Psoas muscle (tissue), 8 donors: ENCODE measurements around the gene CCDC18. TPM values are rescaled to one million over a fixed set of nuclear protein-coding genes. Genes with fewer than 3 reads are reported as not detected.
A peak's percentile ranks its signal among the peaks of the same experiment; 100 is the strongest.
"Not testable (repeated sequence)": the region's sequence is repeated elsewhere in the genome, so short reads cannot be mapped to it uniquely, and the experiment has no call there.

Experiments
- ATAC-seq, 4 donors: fragments of 200-7000 bp; cut with Tn5 transposase; one replicate each; pipeline ENCODE4 v1.9.1; 2020; ENCODE audit warnings: moderate library complexity in 3 of 4, mild to moderate bottlenecking in 2 of 4
- DNase-seq, 2 donors: peaks; one replicate each; pipeline ENCODE4 v3.0.0-alpha.2; 2020
- H3K27ac ChIP-seq: fragments of 200-600 bp; one replicate; pipeline ENCODE4 v1.8.0; 2022
- H3K27me3 ChIP-seq, 3 donors: fragments of 200-600 bp in 1 of 3; one replicate each; pipeline versions ENCODE4 v1.6.1 to v1.8.0; 2013 to 2022; ENCODE audit warnings: low read length in 2 of 3, mild to moderate bottlenecking in 2 of 3, moderate library complexity in 1 of 3; ENCODE audit not compliant: insufficient read depth in 3 of 3
- H3K36me3 ChIP-seq, 2 donors: fragments of 200-600 bp in 1 of 2; one replicate each; pipeline versions ENCODE4 v1.6.1 to v1.8.0; 2013 to 2022; ENCODE audit warnings: low read depth in 1 of 2, mild to moderate bottlenecking in 1 of 2, moderate library complexity in 1 of 2; ENCODE audit not compliant: insufficient read depth in 1 of 2
- H3K4me1 ChIP-seq: fragments of 200-600 bp; one replicate; pipeline ENCODE4 v1.8.0; 2022
- H3K4me3 ChIP-seq: fragments of 200-600 bp; one replicate; pipeline ENCODE4 v1.8.0; 2022; ENCODE audit warnings: mild to moderate bottlenecking
- H3K9me3 ChIP-seq: fragments of 200-600 bp; one replicate; pipeline ENCODE4 v1.8.0; 2022
- WGBS, 3 donors: extraction: QIAGEN DNeasy Blood & Tissue Kit; methylation state at CpG; one replicate each; pipeline versions ENCODE4 v1.1.6 to v1.1.7; 2013; 5-methylcytosine and 5-hydroxymethylcytosine counted together
- intact Hi-C, 2 donors: fragments of 100-400 bp; cut with DNase I; formaldehyde crosslinking; loops; one replicate each; pipeline versions ENCODE4 v1.11.0 to v1.14.2; 2022
- polyA plus RNA-seq, 3 donors: library from polyadenylated mRNA; stranded (reverse); fragments of 200-250 nt; gene quantifications; one replicate each; pipeline ENCODE4 v1.2.3, GENCODE V29; 2013
- total RNA-seq, 4 donors: library from RNA; stranded (reverse); fragmentation: NEBNext Ultra II Directional in 2 of 4; extraction: Animal tissue kit (Norgen Biotek cat#: 25700) in 2 of 4; gene quantifications; one replicate each; pipeline versions ENCODE4 v1.2.1 to v1.2.4, GENCODE V29; 2021 to 2023
- TF ChIP-seq, protein P1 (sequence below): fragments of 200-600 bp; IDR thresholded peaks from one replicate; pipeline ENCODE4 v1.8.0; 2022; ENCODE audit warnings: antibody characterized with exemption
- donor health status: healthy with polysubstance abuse.
- donor health status: DM: no; HTN: no; CAD: no; lungs with moderate emphysema.
- donor health status: Bipolar disorder and iron deficiency.
- donor health status: healthy.
- donor health status: DM: yes; HTN: yes; CAD: no.
- donor health status: DM: no; HTN: no; CAD: no.
- donor health status: DM: no; HTN: no; CAD: no.
- donor health status: DM: yes; HTN: yes; CAD: no.

The CCDC18 gene
- total and polyA plus RNA-seq, 7 donors, result 3.1 to 4.6 (median 4.0) TPM

DNA sequence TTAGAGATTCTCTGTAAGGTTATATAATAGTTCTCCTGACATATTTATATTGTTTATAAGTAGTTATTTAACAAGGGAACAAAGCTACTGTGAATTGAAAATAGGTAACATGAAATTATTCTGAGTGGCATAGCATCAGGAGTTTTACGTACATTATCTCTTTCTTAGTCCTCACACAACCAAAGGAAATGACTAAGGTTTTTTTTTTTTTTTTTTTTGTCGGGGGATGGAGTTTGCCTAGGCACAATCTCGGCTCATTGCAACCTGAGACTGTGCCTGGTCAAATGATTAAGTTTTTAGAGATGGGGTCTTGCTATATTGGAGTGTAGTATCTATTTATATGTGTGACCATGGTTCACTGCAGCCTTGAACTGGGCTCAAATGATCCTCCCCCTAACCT lies 25.2 kb upstream of the CCDC18 start:
- peak overlapping the region; percentile 24 for H3K27ac ChIP-seq
- intact Hi-C loops, result no loop called here
- 53 to 60% (median 55%) methylated on average over 3 of the region's 3 CpGs for WGBS, 3 donors
- H3K9me3 ChIP-seq, result no peaks in the 10 kb centered on the region
- peaks cover 2 to 95% of the 10 kb centered on the region in 2 donors for H3K36me3 ChIP-seq
- ATAC-seq, result peak in 1 of 4 donors; percentile 54
- DNase-seq, result no peak
- peaks cover 7% of the 10 kb centered on the region for H3K4me1 ChIP-seq
- no peaks in the 10 kb centered on the region for H3K27me3 ChIP-seq
- TF ChIP-seq, protein P1, sequence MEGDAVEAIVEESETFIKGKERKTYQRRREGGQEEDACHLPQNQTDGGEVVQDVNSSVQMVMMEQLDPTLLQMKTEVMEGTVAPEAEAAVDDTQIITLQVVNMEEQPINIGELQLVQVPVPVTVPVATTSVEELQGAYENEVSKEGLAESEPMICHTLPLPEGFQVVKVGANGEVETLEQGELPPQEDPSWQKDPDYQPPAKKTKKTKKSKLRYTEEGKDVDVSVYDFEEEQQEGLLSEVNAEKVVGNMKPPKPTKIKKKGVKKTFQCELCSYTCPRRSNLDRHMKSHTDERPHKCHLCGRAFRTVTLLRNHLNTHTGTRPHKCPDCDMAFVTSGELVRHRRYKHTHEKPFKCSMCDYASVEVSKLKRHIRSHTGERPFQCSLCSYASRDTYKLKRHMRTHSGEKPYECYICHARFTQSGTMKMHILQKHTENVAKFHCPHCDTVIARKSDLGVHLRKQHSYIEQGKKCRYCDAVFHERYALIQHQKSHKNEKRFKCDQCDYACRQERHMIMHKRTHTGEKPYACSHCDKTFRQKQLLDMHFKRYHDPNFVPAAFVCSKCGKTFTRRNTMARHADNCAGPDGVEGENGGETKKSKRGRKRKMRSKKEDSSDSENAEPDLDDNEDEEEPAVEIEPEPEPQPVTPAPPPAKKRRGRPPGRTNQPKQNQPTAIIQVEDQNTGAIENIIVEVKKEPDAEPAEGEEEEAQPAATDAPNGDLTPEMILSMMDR, result no peak
- no peak overlapping the region for H3K4me3 ChIP-seq

DNA sequence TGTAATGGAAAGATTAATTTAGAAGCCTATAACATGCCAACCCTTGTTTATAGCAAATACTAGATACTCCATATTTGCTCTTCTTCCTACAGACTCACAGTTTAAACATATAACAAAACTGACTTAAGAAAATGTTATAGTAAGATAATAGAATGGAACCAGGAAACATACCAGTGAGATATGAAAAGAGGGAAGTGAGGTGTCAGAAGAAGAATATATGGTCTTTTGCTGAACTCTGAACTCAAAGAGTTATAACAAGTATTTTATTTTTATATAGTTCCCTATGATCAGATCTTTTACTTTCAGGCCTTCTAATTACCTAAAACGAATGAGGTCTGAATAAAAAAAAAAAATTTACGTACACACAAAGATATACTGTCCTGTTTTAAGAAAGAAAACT lies 21.2 kb upstream of the CCDC18 start:
- Histone ChIP-seq H3K4me1 (peaks cover 29% of the 10 kb centered on the region), H3K9me3 (no peaks in the 10 kb centered on the region), H3K4me3 (no peak overlapping the region), H3K36me3 (peaks cover 0 to 59% of the 10 kb centered on the region in 2 donors), H3K27me3 (no peaks in the 10 kb centered on the region), H3K27ac (no peak overlapping the region)
- 84 to 93% (median 91%) methylated on average over 2 of the region's 2 CpGs for WGBS, 3 donors
- DNase-seq (no peak), ATAC-seq (no peak)
- TF ChIP-seq, protein P1, result no peak
- intact Hi-C loops, result no loop called here

DNA sequence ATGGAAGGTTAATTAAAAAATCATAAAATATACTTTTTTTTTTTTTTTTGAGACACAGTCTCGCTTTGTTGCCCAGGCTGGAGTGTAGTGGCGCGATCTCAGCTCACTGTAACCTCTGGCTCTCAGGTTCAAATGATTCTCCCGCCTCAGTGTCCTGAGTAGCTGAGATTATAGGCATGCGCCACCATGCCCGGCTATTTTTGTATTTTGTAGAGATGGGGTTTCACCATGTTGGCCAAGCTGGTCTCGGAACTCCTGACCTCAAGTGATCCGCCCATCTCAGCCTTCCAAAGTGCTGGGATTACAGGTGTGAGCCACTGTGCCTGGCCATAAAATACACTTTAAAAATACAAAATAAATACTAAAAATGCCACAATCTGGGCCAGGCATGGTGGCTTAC lies 17.2 kb upstream of the CCDC18 start:
- ATAC-seq (peak; percentile 73 to 87 (median 86)), DNase-seq (peak; percentile 24 to 59)
- H3K4me3 ChIP-seq, H3K9me3 ChIP-seq, intact Hi-C loops, H3K27me3 ChIP-seq: not testable (repeated sequence)
- 28 to 39% (median 38%) methylated on average over 8 of the region's 8 CpGs for WGBS, 3 donors
- Histone ChIP-seq H3K36me3 (peaks cover 0 to 19% of the 10 kb centered on the region in 2 donors), H3K27ac (peak overlapping the region; percentile 68), H3K4me1 (peaks cover 42% of the 10 kb centered on the region)

DNA sequence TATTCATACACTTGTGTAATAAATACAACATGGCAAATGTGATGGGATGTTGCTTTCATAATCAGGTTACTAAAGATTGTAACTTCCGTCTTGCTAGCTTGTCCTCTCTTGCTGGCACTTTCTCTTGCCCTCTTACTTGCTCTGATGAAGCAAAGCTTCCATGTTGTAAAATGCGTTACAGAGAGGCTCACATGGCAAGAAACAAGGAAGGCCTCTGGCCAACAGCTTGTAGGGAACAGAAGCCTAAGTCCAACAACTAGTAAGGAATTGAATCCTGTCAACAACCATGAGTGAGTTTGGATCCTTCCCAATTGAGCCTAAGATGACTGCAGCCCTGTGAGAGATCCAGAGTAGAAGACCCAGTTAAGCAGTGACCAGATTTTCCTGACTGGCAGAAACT lies 15.7 kb upstream of the CCDC18 start:
- Histone ChIP-seq H3K27me3 (no peaks in the 10 kb centered on the region), H3K9me3 (peaks cover 3% of the 10 kb centered on the region), H3K4me3 (no peak overlapping the region), H3K36me3 (peaks cover 0 to 4% of the 10 kb centered on the region in 2 donors), H3K4me1 (peaks cover 38% of the 10 kb centered on the region), H3K27ac (peak overlapping the region; percentile 68)
- DNase-seq (no peak), ATAC-seq (peak; percentile 45 to 78 (median 52))
- TF ChIP-seq, protein P1, result no peak
- WGBS, 3 donors, result 34 to 41% (median 37%) methylated on average over 2 of the region's 2 CpGs
- intact Hi-C loops, result no loop called here

DNA sequence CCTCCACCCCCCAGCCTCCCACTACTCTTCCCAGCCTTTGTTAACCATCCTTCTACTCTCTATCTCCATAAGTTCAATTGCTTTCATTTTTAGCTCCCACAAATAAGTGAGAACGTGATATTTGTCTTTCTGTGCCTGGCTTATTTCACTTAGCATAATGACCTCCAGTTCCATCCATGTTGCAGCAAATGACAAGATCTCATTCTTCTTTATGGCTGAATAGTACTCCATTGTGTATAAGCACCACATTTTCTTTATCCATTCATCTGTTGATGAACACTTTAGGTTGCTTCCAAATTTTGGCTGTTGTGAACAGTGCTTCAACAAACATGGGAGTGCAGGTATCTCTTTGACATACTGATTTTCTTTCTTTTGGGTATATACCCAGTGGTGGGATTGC lies 14.6 kb upstream of the CCDC18 start:
- H3K36me3 ChIP-seq, ATAC-seq, H3K27me3 ChIP-seq, H3K4me3 ChIP-seq, H3K27ac ChIP-seq, intact Hi-C loops, H3K9me3 ChIP-seq, DNase-seq: not testable (repeated sequence)
- WGBS, 3 donors, result 91 to 100% (median 97%) methylated on average over 1 of the region's 1 CpG
- peaks cover 35% of the 10 kb centered on the region for H3K4me1 ChIP-seq

DNA sequence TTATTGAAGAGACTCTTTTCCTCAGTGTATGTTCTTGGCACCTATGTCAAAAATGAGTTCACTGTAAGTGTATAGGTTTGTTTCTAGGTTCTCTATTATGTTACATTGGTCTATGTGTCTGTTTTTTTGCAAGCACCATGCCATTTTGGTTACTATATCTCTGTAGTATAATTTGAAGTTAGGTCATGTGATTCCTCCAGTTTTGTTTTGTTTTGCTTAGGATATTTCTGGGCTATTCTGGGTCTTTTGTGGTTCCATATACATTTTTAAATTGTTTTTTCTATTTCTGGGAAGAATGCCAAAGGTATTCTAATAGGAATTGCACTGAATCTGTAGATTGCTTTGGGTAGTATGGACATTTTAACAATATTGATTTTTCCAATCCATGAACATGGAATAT lies 13.5 kb upstream of the CCDC18 start:
- Histone ChIP-seq H3K4me1 (peaks cover 28% of the 10 kb centered on the region), H3K27ac (no peak overlapping the region), H3K36me3 (no peaks in the 10 kb centered on the region), H3K27me3 (no peaks in the 10 kb centered on the region), H3K4me3 (no peak overlapping the region), H3K9me3 (peaks cover 3% of the 10 kb centered on the region)
- DNase-seq (no peak), ATAC-seq (no peak)
- intact Hi-C loops, result no loop called here
- TF ChIP-seq, protein P1, result no peak

DNA sequence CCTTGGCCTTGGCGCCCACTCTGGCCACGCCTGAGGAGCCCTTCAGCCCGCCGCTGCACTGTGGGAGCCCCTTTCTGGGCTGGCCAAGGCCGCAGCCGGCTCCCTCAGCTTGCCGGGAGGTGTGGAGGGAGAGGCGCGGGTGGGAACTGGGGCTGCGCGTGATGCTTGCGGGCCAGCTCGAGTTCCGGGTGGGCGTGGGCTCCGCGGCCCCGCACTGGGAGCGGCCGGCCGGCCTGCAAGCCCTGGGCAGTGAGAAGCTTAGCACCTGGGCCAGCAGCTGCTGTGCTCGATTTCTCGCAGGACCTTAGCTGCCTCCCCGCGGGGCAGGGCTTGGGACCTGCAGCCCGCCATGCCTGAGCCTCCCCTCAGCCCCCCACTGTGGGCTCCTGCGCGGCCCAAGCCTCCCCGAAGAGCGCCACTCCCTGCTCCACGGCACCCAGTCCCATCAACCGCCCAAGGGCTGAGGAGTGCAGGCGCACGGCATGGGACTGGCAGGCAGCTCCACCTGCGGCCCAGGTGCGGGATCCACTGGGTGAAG lies 10.3 kb upstream of the CCDC18 start:
- H3K4me3 ChIP-seq, H3K27ac ChIP-seq, H3K9me3 ChIP-seq, intact Hi-C loops, DNase-seq, H3K27me3 ChIP-seq, ATAC-seq: not testable (repeated sequence)
- peaks cover 0 to 15% of the 10 kb centered on the region in 2 donors for H3K36me3 ChIP-seq
- WGBS, 3 donors, result 98 to 99% (median 98%) methylated on average over 30 to 36 of the region's 36 CpGs
- peaks cover 15% of the 10 kb centered on the region for H3K4me1 ChIP-seq
